HG03571 (cell line): ENCODE results near the gene DIAPH1.

ENCODE experiments used
- ATAC-seq: cut with Tn5 transposase; IDR thresholded peaks from one replicate; pipeline ENCODE4 v1.9.1; 2021; ENCODE audit not compliant: unreplicated experiment

The DIAPH1 gene

DNA sequence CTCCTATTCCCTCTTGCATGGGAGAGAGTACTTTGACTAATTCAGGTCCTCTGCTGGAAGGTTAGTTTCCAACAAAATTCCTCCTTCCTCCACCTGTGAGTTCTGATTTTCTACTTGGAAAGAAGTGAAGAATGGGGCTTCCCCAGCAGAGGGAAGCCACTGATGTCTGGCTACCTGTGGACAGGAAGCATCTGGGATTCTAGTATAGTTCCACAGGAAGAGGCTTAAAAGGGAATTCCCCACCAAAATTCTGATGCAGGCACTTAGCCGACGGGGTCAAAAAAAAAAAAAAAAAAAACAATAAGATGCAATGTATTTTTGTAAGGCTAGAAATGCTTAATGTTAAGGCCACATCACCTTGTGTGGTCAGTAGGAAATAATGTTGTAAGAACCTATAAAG, 96.5 kb downstream of the DIAPH1 start:
- no peak for ATAC-seq

DNA sequence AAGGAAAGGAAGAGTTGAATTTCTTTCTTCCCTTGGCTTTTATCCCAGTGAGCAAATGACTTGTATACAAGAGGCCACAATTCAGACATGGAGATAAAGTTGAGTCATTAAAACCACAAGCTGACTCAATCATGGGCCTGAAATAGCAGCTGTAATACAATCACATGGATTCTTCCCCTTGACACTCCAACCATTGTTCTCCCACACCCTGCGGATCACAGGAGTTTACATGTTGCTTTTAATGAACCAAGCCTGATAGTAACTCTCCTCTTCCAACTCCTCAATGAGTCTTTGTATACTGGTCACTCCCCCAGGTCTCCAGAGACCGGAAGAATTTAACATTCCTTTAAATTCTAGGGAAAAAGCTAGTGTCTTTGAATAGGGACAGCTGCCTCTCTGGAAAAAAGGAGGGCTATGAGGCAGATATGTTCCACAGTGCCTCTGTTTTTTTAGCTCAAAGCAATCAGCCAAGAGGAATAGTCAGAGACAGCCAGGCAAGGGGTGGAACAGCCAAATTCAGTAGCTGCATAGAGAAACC, 97.5 kb downstream of the DIAPH1 start:
- no peak for ATAC-seq

DNA sequence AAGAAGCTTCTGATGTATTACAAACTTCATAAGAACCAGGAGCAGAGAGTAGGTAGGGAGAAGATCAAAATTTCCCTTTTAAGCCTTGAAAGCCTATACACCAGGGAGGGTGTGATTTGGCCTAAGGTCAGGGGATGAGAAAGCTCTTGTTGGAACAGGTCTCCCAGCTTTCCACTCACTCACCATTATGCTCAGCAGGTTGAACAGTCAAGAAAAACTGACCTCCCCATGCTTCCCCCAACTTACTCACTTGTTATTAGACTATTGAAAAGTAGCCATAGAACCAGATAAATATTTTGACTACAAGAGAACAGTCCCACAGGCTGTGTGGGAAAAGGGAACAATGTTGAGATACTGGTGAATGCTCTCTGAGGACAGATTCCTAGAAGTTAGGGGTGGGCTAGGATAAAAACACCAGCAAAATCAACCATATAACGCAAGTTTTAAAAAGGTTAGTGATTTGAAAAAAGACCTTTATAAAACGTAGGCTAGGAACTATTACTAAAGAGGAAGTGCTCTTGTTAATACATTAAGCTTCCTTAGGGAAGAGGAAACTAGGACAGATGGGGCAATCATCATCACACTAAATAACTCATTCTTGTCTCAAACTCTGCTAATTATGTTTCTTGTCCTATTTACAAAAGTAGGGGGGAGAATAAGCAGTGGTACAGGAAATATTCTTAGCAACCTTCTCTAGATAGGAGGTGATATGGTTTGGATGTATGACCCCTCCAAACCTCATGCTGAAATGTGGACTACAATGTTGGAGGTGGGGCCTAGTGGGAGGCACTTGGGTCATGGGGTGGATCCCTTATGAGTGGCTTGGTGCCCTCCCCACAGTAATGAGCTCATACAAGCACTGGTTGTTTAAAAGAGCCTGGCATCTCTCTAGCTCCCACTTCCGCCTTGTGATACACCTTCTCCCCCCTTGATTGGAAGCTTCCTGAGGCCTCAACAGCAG, 98.9 kb downstream of the DIAPH1 start:
- no peak for ATAC-seq

DNA sequence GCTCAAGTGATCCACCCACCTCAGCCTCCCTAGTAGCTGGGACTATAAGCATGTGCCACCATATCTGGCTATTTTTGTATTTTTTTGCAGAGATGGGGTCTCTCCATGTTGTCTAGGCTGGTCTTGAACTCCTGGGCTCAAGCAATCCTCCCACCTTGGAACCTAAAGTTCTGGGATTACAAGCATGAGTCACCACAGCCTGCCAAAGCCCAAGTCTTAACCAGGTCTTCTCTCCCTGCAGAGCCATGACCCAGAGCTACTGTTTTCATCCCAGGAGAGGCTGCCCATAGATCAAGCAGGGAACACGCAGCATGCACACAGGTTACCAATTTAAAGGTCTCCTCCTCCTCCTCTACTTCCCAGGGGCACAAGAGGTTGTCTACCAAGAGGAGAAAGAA, 100.2 kb downstream of the DIAPH1 start:
- ATAC-seq = no peak

DNA sequence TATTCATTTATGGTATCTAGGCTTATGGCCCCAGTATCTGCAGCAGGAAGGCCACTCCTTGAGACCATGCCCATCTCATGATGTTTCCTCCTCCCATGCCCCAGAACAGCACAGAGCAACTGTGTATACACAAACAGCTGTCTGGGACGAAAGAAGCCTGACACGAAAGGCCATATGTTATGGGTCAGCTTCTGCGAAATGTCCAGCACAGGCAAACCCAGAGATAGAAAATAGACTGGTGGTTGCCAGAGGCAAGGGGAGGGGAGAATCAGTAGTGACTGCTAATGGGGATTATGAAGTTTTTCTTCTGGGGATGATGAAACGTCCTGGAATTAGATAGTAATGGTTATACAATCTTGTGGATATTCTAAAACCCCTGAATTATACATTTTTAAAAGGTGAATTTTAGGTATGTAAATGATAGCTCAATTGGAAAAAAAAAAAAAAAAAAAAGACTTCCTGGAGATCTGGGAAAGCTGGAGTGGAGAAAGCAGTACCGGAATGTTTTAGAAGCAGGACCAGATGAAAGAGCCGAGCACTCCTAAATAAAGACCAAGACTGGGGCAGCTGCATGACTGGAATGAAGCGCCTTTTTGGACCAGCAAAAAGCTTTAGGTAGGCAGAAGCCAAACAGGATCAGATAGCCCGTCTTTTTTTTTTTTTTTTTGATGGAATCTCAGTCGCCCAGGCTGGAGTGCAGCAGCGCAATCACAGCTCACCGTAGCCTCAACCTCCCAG, 100.8 kb downstream of the DIAPH1 start:
- ATAC-seq = no peak

DNA sequence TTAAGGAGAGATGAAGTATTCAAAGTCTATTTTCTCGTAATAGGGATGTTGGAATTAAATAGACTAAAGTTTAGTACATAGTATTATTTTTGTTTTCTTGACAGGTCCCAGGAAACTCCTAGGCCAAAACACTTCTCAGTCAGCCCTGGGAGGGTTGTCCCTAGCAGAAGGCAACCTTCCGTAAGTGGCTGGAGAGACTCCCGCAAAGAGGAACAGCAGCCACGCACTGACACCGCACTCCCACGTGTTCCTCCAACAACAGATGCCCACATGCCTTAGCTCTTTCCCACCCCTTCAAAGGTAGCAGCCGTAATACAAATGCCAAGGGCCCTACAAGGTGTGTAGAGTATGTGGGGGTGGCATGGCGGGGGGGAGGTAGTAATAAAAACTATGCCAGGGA, 101.5 kb downstream of the DIAPH1 start:
- ATAC-seq = no peak

DNA sequence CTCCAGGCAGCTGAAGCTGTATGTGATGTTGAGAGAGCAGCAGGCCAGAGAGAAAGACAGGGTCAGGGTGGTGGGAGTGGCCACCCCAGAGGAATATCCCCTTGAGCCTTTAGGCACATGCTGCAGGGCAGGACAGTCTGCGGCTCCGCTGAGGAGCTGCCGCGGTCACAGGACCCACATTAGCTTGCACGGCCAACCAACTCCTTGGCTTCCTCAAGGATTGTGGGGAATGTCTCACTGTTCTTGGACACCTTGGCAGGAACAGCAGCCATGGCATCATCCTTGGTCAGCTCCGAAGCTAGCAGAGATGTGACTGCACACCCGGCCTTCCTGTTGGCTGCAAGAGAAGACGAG, 102.2 kb downstream of the DIAPH1 start:
- no peak for ATAC-seq

DNA sequence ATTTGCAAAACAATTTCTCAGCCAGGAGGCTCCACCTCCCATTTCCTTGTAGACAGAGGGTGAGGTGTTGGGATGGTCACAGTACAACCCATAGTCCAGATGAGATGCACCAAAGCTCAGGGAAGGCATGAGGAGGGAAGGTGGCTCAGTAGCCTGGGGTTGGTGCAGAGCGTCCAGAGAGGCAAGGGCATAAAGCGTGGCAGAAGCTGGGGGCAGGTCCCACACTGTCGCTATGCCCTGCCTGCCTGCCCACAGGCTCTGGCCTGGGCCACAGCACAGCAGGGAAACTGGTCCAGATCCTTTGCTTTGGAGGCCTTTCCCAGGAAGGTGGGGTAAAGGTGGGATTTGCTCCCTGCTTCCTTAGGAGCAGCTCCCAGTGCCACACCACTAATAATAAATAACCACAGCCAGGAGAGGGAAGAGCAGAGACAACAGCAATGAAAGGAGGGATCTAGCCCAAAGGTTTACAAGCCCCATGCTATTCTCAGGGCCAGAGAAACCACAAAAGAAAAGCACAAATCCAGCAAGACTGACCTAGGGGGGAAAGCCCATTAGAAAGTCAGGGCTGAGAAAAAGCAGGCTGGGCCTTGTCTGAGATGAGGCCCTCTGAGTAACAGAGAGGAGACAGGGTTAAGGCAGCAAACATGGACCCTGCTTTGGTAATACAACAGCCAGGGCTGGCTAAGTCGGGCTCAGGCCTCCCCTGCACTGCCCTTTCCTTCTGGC, 102.7 kb downstream of the DIAPH1 start:
- ATAC-seq = no peak

DNA sequence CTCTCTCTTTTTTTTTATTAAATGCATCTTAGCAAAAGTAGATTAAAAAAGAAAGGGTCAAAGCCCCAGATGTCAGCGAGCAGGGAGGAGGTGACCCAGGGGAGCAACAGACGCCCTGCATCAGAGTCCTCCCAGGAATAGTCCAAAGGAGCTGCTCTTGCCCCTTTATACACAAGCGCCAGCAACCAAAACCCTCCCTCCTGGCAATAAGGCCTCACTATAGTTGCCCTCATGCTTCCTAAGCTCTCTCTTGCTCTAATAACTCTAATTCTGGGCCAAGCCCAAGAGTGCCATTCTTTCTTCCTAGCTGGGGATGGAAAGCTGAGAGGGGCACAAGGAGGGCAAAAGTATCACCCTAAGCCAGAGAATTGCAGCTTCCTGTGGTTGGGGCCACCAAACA, 103.7 kb downstream of the DIAPH1 start:
- ATAC-seq = no peak

DNA sequence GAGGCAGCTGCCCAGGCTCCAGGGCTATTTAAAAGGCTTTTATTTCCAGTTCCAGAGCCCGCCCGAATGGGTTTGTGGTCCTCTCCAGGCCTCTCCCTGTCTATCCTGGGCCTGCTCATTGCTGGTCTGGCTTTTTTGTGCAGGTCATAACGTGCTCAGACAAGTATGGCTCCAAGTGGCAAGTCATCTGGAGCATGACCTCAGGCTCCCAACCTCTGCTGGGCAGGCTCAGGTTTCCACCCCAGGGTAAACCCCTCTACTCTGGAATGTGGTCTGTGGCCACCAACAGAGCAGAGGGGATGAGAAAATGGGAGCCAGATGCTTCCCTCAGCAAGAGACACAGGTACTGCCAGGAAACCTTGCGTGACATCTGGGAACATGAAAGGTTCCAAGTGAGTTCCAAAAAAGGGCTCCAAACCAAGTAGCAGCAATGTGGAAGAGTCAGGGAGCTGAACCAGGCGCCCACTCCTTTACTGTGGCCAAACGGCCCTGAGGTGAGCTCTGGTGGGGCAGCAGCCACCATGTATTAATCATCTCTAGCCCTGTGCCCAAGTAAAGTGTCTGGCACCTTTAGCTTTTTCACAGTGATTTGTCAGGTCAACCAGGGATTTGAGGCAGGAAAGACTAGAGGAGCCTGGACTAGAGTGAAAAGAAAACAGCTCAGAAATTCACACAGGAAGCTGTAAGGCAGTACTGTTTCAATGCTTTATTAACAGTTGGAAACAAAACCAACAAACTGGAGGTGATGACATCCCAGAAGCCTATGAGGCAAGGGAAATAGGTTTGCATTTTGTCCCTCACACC, 104.3 kb downstream of the DIAPH1 start:
- ATAC-seq = no peak

DNA sequence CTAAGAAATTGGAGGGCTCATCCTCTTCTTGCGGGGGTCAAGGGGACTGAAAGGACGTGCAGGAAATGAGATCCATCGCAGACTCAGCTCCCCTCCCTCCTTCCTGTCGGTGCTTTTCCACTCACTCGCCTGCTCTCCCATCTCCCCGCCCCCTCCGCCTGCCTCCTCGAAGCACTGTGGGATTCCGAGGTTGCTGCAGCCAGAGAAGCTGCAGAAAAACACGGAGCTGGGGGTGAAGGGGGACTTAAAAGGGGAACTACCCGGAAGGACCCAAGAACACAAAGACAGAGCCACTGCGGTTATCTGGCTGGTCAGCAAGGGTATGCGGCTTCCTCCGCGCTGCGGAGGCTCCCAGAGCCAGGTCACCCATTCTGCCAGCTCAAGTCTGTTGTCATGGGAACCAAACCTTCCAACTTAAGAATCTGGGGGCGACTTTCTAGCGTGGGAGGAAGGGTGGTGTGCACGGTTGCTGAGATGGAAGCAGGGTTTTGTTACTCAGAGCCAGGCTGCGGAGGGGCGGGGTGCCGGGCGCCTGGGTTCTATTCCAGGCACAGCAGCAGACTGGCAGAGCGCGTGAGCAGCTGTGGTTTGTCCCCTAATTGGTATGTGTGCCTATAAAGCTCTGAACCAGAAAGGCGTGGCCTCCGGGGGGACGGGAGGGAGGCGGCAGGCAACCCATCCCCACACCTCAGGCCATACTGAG, 105.0 kb downstream of the DIAPH1 start:
- no peak for ATAC-seq

DNA sequence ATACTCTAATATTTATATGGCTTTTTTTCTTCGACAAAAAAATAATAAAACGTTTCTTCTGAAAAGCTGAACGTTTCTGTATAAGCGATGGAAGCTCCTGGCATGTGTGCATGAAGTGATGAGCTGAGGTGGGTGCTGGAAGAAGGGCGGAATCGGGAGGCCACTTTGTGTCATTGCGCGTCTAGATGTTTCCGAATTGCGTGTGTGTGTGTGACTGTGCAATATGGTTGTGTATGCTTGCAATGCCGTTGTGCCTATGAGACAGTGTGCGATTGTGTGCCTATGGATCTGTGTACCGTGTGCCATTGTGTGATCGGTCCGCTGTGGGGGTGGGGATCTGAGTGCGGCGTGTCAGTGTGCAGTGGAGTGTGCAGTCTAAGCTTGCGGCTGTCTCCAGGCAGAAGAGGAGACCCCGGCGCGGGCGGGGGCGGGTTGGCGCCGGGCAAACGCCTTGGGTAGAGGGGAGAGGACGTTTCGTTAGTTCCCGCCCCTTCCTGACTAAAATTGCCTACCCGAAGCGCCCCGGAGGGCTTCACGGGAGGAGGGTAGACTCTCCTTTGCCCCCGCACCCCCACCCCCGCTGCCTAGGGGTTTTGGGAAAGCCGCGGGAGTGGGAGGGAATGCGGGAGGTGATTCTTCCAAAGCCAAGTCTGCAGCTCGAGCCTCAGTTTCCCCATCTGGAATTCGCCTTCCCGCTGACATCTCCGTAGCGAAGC, 105.7 kb downstream of the DIAPH1 start:
- ATAC-seq = no peak

DNA sequence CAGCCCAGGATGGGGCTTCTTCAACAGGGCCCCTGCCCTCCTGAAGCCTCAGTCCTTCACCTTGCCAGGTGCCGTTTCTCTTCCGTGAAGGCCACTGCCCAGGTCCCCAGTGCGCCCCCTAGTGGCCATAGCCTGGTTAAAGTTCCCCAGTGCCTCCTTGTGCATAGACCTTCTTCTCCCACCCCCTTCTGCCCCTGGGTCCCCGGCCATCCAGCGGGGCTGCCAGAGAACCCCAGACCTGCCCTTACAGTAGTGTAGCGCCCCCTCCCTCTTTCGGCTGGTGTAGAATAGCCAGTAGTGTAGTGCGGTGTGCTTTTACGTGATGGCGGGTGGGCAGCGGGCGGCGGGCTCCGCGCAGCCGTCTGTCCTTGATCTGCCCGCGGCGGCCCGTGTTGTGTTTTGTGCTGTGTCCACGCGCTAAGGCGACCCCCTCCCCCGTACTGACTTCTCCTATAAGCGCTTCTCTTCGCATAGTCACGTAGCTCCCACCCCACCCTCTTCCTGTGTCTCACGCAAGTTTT, 106.3 kb downstream of the DIAPH1 start:
- no peak for ATAC-seq

DNA sequence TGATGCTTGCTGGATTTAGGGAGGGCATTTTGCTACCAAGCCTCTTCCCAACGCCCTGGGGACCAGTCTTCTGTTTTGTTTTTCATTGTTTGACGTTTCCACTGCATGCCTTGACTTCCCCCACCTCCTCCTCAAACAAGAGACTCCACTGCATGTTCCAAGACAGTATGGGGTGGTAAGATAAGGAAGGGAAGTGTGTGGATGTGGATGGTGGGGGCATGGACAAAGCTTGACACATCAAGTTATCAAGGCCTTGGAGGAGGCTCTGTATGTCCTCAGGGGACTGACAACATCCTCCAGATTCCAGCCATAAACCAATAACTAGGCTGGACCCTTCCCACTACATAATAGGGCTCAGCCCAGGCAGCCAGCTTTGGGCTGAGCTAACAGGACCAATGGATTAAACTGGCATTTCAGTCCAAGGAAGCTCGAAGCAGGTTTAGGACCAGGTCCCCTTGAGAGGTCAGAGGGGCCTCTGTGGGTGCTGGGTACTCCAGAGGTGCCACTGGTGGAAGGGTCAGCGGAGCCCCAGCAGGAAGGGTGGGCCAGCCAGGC, 107.0 kb downstream of the DIAPH1 start:
- ATAC-seq = no peak

DNA sequence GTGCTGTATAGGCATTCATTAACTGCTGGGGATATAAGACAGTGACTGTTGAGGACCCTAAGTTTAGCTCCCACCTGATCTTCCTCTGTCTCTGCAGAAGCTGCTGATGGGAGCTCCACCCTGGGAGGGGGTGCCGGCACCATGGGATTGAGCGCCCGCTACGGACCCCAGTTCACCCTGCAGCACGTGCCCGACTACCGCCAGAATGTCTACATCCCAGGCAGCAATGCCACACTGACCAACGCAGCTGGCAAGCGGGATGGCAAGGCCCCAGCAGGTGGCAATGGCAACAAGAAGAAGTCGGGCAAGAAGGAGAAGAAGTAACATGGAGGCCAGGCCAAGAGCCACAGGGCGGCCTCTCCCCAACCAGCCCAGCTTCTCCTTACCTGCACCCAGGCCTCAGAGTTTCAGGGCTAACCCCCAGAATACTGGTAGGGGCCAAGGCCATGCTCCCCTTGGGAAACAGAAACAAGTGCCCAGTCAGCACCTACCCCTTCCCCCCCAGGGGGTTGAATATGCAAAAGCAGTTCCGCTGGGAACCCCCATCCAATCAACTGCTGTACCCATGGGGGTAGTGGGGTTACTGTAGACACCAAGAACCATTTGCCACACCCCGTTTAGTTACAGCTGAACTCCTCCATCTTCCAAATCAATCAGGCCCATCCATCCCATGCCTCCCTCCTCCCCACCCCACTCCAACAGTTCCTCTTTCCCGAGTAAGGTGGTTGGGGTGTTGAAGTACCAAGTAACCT, 107.8 kb downstream of the DIAPH1 start:
- ATAC-seq = peak; percentile 31

DNA sequence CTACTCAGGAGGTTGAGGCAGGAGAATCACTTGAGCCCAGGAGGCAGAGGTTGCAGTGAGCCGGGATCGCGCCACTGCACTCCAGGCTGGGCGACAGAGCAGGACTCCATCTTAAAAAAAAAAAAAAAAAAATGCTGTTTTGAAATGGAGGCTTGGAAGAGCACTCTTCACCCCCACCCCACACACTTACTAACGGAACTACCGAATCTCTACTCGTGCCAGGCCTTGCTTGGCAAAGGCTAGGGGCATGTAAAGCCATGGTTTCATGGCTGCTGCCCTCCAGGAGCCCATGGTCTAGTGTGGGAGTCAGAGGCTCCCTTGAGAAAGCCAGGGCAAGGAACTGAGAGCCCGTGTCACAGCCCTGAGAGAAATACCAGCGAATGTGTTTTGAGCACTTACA, 108.6 kb downstream of the DIAPH1 start:
- ATAC-seq = no peak

DNA sequence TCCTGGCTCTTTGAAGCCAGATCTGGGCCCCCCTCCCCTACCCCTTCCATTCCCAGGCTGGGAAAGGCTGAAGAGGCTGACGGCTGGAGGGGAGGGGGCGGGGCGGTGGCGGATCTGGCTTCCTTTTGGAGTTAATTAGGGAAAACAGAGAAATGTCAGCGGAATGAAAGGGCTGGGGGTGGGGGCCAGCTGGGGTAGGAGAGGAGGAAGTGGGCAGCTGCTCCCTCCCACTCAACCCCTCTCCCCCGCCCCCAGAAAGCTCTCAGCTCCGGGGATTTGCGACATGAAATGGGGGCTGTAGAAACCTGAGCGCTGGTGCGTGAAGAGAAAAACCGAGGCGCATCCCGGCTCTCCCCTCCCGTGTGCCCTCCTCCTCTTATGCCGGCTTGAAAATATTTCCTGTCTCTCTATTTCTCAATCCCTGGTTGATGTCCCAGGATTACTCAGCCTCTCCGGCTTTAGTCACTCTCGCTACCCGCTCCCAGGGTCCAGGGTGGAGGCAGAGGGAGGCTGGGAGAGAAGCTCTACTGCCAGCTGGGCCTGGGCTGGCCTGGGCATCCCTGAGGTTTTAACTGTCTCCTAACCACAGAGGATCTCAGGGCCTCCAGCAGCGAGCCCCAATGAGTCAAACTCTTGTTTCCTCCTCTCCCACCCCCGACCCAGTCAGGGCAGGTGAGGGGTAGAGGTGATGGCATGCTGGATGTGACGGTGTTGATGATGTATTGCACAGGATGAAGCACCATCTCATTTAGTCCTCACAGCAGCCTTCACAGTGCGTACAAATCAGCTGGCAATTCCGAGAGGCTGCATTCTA, 109.8 kb downstream of the DIAPH1 start:
- no peak for ATAC-seq
